KMS-11 (cell line): ENCODE data around the gene TMEM242.
A peak's percentile ranks its signal among the peaks of the same experiment; 100 is the strongest.

Source experiments
- H2AFZ ChIP-seq: fragments of 200-600 bp; sonication (generic); 2 replicates; pipeline ENCODE4 v1.6.1; 2016; ENCODE audit warnings: antibody characterized with exemption, mixed run types, low read depth
- H3K27ac ChIP-seq: fragments of 200-600 bp; sonication (generic); 2 replicates; pipeline ENCODE4 v1.6.1; 2016; ENCODE audit warnings: mild to moderate bottlenecking, mixed run types
- H3K27me3 ChIP-seq: fragments of 200-600 bp; sonication (generic); 2 replicates; pipeline ENCODE4 v1.6.1; 2017; ENCODE audit warnings: mild to moderate bottlenecking, low read depth, mixed run types, moderate library complexity; ENCODE audit not compliant: insufficient read depth
- H3K36me3 ChIP-seq: fragments of 200-600 bp; sonication (generic); 2 replicates; pipeline ENCODE4 v1.6.1; 2017; ENCODE audit warnings: mild to moderate bottlenecking, mixed run types; ENCODE audit not compliant: insufficient read depth
- H3K4me1 ChIP-seq: fragments of 200-600 bp; sonication (generic); 2 replicates; pipeline ENCODE4 v1.6.1; 2016; ENCODE audit warnings: mild to moderate bottlenecking, low read depth, mixed run types; ENCODE audit not compliant: poor library complexity, severe bottlenecking
- H3K4me2 ChIP-seq: fragments of 200-600 bp; sonication (generic); 2 replicates; pipeline ENCODE4 v1.7.0; 2016; ENCODE audit warnings: mild to moderate bottlenecking, mixed run types
- H3K4me3 ChIP-seq: fragments of 200-600 bp; sonication (generic); IDR thresholded peaks from 2 replicates; pipeline ENCODE4 v1.6.1; 2017; ENCODE audit warnings: low read depth, low read length, mixed read lengths; ENCODE audit not compliant: insufficient read depth
- H3K79me2 ChIP-seq: fragments of 200-600 bp; sonication (generic); 2 replicates; pipeline ENCODE4 v1.6.1; 2016; ENCODE audit warnings: low read depth, mixed run types; ENCODE audit not compliant: insufficient read depth
- H3K9ac ChIP-seq: fragments of 200-600 bp; sonication (generic); 2 replicates; pipeline ENCODE4 v1.6.1; 2016; ENCODE audit warnings: mild to moderate bottlenecking, mixed run types
- H4K20me1 ChIP-seq: fragments of 200-600 bp; sonication (generic); 2 replicates; pipeline ENCODE4 v1.6.1; 2016; ENCODE audit warnings: mild to moderate bottlenecking, mixed run types; ENCODE audit not compliant: insufficient read depth
- TF ChIP-seq, protein P1 (sequence below): fragments of 200-600 bp; sonication (generic); conservative IDR thresholded peaks from 2 replicates; pipeline ENCODE4 v1.6.1; 2017; ENCODE audit warnings: low read depth, mild to moderate bottlenecking, antibody characterized with exemption, low read length, moderate library complexity, mixed read lengths

The TMEM242 gene

DNA sequence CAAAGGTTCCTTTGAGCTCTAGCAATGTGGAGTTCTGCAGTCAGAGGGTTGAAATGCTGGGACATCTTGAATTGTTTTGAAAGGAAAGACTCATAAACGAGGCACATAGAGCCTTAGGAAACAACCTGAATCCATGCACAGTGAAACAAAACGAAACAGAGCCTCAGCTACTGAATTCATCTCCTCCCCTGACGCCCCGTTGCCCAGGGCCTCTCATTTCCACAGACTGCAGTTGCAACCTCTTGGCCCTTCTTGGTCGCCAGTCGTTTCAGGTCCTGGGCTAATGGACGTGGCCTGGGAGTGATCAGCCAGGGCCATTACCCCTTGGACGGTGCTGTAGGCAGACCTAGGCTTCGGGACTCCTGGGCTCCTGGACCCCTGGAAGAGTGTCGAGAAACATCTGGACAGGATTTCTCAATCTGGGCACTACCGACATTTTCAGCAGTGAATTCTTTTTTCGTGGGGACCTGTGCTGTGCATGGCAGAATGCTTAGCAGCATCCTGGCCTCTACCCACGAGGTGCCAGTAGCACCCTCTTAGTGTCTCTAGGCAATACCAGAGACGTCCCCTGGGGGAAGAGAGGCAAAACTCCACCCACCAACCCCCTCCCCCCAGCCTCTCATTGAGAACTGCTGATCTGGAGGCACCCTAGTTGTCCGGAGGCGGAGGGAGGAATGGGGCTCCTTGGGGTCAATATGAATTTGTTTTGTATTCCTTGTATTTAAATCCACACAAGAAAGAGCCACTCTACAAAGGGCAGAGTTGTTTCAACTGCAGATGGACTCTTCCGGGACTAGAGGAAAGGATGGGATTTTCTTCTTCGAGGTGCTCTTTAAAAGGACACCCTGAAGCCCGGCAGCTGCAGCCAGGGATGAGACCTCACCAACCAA is 50.2 kb downstream of the TMEM242 start:
- Histone ChIP-seq H3K4me1 (peaks cover 3% of the 10 kb centered on the region), H2AFZ (peak overlapping the region; percentile 92; the same call in 1 of the 2 replicates), H3K27ac (no peak overlapping the region), H3K27me3 (no peaks in the 10 kb centered on the region), H4K20me1 (no peaks in the 10 kb centered on the region), H3K4me3 (no peak overlapping the region), H3K79me2 (no peaks in the 10 kb centered on the region), H3K9ac (no peak overlapping the region), H3K4me2 (peak overlapping the region; percentile 44; the same call in 1 of the 2 replicates), H3K36me3 (no peaks in the 10 kb centered on the region)
- TF ChIP-seq, protein P1, sequence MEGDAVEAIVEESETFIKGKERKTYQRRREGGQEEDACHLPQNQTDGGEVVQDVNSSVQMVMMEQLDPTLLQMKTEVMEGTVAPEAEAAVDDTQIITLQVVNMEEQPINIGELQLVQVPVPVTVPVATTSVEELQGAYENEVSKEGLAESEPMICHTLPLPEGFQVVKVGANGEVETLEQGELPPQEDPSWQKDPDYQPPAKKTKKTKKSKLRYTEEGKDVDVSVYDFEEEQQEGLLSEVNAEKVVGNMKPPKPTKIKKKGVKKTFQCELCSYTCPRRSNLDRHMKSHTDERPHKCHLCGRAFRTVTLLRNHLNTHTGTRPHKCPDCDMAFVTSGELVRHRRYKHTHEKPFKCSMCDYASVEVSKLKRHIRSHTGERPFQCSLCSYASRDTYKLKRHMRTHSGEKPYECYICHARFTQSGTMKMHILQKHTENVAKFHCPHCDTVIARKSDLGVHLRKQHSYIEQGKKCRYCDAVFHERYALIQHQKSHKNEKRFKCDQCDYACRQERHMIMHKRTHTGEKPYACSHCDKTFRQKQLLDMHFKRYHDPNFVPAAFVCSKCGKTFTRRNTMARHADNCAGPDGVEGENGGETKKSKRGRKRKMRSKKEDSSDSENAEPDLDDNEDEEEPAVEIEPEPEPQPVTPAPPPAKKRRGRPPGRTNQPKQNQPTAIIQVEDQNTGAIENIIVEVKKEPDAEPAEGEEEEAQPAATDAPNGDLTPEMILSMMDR: no peak

DNA sequence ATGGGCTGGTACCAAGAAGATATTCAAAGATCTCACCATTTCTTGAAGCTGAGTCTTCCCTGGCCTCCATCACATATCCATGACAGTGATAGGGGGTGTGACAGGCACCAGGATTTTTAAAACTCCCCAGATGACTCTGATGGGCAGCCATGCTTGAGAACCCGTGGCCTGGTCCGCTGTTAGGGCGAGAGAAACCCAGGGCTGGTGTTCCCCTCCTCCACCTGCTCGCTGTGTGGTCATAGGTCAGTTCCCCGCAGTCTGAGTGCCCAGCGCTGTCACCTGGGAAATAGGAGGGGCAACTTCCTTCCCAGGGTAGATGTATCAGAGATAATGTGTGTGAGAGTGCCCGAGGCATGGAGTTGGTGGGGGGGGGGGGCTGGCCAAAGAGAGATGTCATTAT is 50.9 kb downstream of the TMEM242 start:
- TF ChIP-seq, protein P1: no peak
- Histone ChIP-seq H3K4me2 (no peak overlapping the region), H3K79me2 (no peaks in the 10 kb centered on the region), H3K27ac (no peak overlapping the region), H3K9ac (no peak overlapping the region), H3K4me3 (no peak overlapping the region), H3K36me3 (no peaks in the 10 kb centered on the region), H2AFZ (no peak overlapping the region), H3K4me1 (peaks cover 3% of the 10 kb centered on the region), H3K27me3 (no peaks in the 10 kb centered on the region), H4K20me1 (no peaks in the 10 kb centered on the region)

DNA sequence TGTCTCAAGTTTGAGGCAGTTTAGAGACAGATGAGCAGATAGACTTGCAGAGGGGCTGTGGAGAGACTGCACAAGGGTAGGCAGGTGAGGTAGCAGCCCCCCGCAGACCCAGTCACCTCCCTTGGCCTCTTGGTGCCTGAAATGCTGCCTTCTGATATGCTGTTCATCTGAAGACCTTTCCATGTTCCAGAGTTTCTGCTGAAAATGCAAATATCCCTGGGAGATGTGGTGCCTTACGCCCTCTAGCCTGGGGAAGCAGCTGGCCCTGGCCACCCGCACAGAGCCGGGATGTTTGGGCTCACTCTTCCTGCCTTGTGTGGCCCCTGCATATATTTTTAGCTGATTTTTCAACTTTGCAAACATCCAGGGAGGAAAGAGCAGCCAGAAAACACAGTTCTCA is 51.4 kb downstream of the TMEM242 start:
- H3K27ac ChIP-seq: no peak overlapping the region
- H2AFZ ChIP-seq: no peak overlapping the region
- H4K20me1 ChIP-seq: no peaks in the 10 kb centered on the region
- TF ChIP-seq, protein P1: no peak
- H3K36me3 ChIP-seq: no peaks in the 10 kb centered on the region
- H3K4me1 ChIP-seq: peaks cover 3% of the 10 kb centered on the region
- H3K27me3 ChIP-seq: no peaks in the 10 kb centered on the region
- no peaks in the 10 kb centered on the region for H3K79me2 ChIP-seq
- no peak overlapping the region for H3K4me2 ChIP-seq
- no peak overlapping the region for H3K4me3 ChIP-seq
- H3K9ac ChIP-seq: no peak overlapping the region

DNA sequence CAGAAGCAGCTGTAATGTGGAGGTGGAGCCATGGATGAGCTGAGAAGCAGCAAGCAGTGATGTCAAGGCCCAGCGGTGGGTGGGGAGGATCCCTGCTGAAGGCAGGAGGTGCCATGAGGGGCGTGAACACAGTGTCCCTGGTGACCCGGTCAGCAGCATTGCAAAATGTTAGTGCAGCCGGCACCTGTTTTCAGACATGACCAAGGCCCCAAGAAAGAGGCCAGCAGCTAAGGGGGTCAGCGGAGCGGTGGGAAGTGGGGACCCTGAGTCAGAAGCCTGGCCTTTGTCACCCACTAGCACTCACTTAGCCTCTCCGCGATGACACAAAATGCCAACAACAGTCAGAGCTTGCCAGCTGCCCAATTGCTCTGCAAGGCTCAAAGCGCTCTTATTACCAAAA is 51.9 kb downstream of the TMEM242 start:
- H3K27ac ChIP-seq: no peak overlapping the region
- H3K4me1 ChIP-seq: peaks cover 3% of the 10 kb centered on the region
- H3K9ac ChIP-seq: no peak overlapping the region
- no peak overlapping the region for H2AFZ ChIP-seq
- no peaks in the 10 kb centered on the region for H3K36me3 ChIP-seq
- TF ChIP-seq, protein P1: no peak
- no peaks in the 10 kb centered on the region for H3K79me2 ChIP-seq
- H4K20me1 ChIP-seq: no peaks in the 10 kb centered on the region
- H3K4me3 ChIP-seq: no peak overlapping the region
- H3K4me2 ChIP-seq: no peak overlapping the region
- H3K27me3 ChIP-seq: no peaks in the 10 kb centered on the region
